ENCODE data around the gene OVCA2.
A peak's percentile ranks its signal among the peaks of the same experiment; 100 is the strongest.

OVCA2 gene

DNA sequence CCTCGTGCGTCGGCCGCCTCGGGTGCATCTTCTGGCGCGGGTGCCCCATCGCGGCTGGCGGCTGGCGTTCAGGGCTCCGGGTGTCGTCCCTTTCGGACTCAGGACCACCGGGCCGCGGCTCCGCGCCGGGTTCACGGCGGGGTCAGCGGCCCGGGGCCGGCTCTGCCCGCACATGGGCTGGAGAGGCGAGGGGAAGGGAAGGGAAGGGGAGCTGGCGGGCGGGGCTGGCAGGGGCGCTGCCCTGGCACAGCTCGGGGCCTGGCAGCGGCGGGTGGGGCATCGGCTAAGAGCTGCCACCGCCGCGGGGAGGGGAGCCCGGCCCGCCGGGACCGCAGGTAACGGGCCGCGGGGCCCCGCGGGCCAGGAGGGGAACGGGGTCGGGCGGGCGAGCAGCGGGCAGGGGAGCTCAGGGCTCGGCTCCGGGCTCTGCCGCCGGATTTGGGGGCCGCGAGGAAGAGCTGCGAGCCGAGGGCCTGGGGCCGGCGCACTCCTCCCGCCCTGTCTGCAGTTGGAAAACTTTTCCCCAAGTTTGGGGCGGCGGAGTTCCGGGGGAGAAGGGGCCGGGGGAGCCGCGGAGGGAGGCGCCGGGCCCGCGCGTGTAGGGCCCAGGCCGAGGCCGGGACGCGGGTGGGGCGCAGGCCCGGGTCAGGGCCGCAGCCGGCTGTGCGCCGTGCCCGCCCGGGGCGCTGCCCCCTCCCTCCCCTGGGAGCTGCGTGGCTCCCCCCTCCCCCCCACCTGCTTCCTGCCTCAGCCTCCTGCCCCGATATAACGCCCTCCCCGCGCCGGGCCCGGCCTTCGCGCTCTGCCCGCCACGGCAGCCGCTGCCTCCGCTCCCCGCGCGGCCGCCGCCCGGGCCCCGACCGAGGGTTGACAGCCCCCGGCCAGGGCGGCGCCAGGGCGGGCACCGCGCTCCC lies 13.7 kb downstream of the OVCA2 start:
- DNase-seq: no peak

DNA sequence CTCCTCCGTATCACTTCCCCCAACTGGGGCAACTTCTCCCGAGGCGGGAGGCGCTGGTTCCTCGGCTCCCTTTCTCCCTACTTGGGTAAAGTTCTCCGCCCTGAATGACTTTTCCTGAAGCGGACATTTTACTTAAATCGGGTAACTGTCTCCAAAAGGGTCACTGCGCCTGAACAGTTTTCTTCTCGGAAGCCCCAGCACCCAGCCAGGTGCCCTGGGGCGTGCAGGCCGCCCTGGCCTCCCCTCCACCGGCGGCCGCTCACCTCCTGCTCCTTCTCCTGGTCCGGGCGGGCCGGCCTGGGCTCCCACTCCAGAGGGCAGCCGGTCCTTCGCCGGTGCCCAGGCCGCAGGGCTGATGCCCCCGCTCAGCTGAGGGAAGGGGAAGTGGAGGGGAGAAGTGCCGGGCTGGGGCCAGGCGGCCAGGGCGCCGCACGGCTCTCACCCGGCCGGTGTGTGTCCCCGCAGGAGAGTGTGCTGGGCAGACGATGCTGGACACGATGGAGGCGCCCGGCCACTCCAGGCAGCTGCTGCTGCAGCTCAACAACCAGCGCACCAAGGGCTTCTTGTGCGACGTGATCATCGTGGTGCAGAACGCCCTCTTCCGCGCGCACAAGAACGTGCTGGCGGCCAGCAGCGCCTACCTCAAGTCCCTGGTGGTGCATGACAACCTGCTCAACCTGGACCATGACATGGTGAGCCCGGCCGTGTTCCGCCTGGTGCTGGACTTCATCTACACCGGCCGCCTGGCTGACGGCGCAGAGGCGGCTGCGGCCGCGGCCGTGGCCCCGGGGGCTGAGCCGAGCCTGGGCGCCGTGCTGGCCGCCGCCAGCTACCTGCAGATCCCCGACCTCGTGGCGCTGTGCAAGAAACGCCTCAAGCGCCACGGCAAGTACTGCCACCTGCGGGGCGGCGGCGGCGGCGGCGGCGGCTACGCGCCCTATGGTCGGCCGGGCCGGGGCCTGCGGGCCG lies 14.7 kb downstream of the OVCA2 start:
- DNase-seq: no peak

DNA sequence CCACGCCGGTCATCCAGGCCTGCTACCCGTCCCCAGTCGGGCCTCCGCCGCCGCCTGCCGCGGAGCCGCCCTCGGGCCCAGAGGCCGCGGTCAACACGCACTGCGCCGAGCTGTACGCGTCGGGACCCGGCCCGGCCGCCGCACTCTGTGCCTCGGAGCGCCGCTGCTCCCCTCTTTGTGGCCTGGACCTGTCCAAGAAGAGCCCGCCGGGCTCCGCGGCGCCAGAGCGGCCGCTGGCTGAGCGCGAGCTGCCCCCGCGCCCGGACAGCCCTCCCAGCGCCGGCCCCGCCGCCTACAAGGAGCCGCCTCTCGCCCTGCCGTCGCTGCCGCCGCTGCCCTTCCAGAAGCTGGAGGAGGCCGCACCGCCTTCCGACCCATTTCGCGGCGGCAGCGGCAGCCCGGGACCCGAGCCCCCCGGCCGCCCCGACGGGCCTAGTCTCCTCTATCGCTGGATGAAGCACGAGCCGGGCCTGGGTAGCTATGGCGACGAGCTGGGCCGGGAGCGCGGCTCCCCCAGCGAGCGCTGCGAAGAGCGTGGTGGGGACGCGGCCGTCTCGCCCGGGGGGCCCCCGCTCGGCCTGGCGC lies 15.4 kb downstream of the OVCA2 start:
- DNase-seq: no peak

DNA sequence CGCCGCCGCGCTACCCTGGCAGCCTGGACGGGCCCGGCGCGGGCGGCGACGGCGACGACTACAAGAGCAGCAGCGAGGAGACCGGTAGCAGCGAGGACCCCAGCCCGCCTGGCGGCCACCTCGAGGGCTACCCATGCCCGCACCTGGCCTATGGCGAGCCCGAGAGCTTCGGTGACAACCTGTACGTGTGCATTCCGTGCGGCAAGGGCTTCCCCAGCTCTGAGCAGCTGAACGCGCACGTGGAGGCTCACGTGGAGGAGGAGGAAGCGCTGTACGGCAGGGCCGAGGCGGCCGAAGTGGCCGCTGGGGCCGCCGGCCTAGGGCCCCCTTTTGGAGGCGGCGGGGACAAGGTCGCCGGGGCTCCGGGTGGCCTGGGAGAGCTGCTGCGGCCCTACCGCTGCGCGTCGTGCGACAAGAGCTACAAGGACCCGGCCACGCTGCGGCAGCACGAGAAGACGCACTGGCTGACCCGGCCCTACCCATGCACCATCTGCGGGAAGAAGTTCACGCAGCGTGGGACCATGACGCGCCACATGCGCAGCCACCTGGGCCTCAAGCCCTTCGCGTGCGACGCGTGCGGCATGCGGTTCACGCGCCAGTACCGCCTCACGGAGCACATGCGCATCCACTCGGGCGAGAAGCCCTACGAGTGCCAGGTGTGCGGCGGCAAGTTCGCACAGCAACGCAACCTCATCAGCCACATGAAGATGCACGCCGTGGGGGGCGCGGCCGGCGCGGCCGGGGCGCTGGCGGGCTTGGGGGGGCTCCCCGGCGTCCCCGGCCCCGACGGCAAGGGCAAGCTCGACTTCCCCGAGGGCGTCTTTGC lies 16.2 kb downstream of the OVCA2 start:
- no peak for DNase-seq

DNA sequence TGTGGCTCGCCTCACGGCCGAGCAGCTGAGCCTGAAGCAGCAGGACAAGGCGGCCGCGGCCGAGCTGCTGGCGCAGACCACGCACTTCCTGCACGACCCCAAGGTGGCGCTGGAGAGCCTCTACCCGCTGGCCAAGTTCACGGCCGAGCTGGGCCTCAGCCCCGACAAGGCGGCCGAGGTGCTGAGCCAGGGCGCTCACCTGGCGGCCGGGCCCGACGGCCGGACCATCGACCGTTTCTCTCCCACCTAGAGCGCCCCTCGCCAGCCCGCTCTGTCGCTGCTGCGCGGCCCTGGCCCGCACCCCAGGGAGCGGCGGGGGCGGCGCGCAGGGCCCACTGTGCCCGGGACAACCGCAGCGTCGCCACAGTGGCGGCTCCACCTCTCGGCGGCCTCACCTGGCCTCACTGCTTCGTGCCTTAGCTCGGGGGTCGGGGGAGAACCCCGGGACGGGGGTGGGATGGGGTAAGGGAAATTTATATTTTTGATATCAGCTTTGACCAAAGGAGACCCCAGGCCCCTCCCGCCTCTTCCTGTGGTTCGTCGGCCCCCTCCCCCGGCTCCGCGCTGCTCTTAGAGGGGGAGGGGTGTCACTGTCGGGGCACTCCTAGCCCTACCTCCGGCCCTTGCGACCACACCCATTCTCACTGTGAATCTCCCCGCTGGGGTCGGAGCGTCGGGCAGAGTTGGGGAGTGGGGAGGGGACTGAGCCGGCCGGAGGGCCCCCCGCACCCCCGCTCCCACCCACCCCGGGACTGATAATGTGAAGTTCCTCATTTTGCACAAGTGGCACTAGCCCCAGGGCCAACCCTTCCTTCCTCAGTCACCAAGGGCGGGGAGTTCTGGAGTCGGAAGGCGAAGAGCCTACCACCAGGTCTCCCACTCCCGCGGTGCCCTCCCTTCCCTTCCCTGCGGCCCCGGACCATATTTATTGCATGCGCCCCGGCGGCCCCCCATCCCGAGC lies 17.0 kb downstream of the OVCA2 start:
- DNase-seq: peak; percentile 28

DNA sequence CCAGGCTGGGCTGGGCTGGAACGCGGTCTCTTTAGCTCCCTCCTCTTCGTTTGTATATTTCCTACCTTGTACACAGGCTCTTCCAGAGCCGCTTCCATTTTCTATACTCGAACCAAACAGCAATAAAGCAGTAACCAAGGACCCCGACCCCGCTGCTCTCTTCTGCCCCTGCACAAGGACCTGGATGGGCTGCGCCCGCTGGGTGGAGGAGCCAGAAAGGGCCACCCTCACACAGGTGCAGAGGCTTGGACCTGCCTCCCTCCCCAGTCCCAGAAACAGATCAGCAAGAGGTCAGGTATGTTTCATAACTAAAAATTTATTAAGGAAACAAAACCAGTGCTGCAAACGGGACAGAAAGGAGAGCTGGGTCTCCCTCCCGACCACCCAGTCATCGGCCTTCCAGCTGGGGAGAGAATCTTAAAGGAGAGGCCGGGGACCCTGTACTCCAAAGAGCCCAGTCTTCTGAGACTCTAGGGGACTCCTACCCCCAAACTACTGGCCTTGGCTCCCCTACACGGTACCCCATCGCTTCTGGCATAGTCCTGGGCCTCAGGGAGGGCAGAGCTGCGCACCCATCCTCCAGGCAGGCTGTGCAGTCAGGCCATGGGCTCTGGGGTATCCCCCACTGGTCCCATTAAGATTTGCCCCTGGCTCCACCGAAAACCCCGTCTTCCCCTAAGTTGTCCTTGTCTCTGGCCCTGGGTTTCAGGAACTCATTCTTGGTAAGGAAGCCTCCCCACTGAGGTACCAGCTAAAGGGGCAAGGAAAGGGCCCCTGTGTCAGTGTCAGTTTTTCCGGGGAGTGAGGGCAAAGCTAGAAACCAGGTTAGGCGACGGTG lies 17.9 kb downstream of the OVCA2 start:
- DNase-seq: no peak

DNA sequence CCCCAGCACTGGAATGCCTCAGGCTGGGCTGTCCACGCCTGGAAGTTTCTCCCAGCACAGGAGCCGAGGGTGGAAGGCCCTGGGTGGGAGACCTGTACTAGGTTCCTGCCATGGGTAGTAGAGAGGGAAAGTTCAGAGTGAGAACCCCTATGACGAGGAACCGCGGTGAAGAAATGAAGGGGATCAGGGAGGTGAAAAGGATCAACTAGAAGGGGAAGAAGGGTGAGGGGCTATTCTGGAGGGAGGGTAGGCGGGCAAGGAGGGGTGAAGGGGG lies 18.5 kb downstream of the OVCA2 start:
- no peak for DNase-seq

DNA sequence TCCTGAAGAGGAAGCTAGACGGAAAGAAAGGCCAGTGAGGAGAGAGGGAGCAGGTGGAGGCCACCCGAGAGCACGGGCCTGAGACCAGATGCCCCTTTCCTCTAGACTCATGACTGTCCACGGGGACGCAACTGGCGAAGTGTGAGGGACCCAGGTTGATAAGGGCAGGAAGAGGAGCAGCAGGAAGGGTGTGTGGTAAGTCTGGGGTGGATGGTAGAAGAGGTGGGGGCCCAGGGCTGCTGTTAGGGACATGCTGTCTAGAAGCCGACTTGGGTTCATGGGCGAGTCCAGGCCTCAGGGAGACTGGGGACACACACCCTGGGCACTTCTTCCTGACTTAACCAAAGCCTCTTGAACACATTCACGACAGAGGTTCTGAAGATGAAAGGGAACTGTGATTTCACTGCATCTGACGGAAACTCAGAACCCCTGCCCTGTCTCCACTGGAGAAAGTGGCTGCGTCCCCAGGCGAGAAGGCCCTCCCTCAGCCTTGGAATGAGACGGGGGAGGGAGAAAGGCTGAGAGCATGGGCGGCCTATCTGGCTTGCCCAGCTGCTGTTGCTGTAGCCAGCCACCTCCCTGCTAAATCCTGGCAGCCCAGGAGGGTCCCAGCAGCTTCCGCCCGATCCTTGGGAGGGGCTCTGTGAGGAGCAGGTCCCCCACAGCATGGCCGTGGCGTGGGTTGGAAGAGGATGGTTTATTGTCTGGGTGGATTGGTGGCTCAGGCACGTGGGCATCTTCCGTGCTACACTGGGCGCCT lies 19.0 kb downstream of the OVCA2 start:
- no peak for DNase-seq

DNA sequence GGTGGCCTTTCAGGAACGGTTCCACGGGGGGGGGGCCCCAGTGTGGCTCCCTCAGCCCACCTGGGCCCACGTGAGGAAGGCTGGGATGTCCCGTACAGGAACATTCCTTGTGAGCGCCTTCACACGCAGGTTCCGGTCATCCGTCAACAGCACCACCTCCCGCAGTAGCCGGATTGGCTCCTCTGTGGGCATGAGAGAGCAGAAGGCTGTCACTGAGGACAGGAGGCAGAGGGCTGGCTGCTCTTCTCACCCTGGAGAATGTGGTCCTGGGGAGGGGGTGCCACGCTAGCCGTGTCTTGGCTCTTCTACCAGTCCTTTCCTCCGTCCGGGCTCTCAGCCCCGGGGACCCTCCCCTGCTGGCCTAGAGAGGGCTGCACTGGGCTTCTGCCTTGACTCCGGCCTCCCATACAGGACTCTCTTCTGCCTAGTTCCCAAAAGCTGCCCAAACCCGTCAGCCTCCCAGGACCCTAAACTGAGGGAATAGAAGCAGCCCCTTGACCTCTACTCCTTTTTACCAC lies 19.7 kb downstream of the OVCA2 start:
- no peak for DNase-seq

DNA sequence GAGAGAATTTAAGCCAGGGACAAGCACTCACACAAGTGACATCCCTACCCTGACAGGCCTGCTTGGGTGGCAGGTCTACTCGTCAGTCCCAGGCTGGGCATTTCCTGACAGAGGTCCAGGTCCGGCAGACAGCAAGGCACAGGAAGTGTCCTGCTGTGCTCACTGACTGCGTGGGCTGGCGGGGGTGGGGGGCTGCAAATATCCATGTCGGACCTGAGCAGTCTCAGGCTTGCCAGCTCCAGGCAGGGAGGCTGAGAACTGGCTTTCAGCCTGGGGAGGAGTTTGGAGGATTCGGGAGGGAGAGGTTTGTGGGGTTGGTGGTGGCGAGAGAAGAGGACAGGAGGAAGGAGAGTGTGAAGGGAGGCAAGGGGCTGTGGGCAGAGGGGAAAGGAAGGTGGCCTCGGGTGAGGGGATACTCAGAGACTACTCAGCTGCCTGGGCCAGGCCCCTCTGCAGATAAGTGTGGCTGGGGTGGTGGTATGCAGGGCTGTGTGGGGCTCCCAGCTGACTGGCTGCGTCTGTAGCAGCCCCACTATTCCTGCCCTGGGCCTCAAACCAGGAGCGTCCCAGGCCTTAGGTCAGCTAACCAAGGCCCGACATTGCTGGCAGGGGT lies 20.9 kb downstream of the OVCA2 start:
- DNase-seq: no peak

DNA sequence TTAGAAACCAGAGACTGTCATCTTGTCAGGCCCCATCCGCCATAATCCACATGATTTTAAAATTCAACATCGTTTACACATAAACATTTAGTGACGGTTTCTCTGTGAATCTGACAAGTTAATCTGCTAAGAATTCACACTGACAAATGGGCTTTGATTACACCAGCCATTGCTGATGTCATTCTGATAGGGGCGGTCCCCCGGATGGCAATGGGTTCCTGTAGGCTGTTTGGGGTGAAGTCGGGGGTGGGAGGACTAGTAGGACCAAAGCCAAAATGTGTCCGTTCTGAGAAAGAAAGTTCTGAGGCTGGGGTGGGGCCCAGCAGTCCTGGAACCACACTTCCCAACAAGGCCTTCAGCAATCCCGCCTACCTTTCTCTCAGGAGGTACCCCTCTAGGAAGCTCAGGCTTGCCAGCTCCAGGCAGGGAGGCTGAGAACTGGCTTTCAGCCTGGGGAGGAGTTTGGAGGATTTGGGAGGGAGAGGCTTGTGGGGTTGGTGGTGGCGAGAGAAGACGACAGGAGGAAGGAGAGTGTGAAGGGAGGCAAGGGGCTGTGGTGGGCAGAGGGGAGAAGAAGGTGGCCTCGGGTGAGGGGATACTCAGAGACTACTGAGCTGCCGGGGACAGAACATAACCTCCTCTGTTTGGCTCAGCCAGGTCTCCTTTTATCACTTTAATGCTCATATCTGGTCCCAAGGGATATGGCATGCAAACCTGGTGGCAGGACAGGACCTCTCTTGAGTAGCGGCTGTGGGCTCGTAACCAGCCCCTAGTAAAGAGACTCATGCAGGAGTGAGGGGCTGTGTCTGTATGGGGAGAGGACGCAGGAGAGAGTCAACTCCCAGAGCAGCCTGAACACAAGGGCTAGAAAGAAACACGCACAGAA lies 21.7 kb downstream of the OVCA2 start:
- no peak for DNase-seq

DNA sequence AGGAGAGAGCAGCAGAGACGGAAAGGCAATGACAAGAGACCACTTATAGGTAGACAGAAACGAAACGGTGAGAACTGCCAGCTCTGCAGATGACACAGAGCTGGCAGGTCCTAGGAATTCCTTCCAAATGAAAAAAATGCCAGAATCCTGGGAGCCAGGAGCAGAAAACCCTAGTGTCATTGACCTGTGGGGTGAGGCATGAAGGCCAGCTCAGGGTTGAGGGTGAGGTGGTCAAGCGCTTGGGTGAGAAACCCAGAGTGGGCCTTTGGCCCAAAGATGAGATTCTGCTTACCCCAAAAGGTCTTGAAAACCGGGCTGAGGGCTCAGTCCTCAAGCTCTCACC lies 22.3 kb downstream of the OVCA2 start:
- no peak for DNase-seq

DNA sequence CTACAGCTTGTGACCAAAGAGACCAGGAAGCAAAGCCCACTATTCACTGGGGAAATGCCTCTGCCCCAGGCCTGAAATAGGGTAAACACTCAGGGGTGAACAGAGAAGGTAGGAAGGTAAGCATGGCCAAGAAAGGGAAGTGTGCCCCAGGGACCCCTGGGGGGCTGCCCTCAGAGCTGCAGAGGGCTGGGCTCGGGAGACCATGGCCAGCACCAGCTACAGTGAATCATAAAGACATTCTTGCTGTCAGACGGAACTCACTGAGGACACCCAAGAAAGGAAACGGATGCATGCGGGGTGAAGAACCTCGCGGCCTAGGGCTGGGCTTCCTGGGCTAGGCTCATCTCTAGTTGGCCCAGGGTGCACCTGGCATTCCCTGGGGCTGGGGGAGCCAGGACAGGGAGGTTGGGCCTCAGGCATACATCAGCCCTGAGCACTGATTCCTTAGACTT lies 22.7 kb downstream of the OVCA2 start:
- no peak for DNase-seq

DNA sequence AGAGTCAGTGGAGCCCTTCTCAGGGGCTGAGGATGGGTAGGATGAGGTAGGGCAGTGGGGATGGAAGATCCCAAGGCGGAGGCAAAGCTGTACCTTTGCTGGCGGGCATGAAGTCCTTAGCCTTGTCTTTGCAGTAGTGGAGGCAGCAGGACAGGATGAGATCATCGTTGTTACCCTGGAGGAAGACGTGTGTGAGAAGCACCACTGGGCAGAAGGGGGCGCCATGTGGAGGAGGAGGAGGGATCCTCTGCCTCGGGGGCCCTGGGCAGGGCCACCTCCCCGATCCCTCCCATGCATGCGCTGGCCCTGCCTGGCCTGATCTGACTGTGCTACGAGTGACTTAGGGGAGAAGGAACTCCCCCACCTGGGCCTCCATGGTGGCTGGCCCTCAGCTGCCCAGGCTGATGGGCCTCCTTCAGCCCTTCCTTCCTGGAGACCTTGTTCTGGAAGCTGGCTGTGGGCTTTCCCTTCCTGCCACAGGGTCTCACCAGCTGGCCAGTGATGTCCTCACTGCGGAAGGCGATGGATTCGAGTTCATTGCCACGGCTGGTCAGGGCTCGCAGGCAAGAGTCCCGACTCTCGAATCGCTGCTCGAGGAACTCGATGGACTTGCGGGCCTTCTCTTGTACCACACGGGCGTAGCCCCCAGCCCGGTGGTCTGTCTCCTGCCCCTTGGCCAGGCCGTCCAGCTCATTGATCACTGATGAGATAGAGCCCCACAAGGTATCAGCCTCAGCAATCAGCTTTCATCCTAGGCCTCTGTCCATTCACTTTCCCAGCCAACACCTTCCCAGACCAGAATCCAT lies 23.4 kb downstream of the OVCA2 start:
- DNase-seq: no peak

DNA sequence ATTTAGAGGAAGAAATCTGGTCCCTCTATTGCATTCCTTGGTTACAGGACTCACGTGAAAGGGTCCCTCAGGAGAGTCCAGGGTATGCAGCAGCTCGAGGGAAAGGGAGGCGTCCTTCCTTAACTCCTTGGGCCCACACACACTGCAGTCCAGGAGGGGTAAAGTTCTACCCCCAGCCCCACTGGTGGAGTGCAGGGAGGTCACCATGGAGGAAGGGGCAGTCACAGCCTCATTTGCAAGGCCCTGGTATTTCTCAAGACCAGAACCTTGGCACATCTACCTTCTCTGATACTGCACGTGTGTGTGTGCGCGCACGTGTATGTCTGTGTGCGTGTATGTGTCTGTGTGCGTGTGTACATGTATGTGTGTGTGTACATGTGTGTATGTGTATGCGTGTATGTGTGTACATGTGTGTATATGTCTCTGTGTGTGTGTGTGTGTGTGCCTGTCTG lies 24.2 kb downstream of the OVCA2 start:
- DNase-seq: no peak

DNA sequence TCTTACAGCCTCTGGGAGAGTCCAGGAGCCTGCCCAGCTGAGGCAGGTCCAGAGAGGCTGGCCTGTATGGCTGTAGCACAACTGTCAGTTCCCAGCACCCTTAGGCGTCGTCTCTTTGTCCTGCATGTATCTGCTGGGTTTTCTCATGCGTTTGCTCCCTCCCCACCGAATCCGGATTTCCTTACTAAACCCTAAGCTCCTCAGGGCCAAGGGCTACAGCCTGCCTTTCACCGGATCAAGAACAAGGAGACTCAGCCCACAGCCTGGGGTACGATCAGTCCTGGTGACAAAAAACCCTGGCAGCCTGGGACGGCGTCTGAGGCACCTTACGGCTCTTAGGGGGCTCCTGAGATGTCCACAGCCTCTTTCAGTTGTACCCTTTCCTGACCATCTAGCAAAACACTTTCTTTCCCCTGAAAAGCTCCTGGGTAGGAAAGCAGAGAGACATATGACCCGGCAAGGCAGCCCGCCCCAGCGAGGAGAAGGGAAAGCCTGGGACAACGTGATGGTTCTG lies 25.3 kb downstream of the OVCA2 start:
- no peak for DNase-seq

DNA sequence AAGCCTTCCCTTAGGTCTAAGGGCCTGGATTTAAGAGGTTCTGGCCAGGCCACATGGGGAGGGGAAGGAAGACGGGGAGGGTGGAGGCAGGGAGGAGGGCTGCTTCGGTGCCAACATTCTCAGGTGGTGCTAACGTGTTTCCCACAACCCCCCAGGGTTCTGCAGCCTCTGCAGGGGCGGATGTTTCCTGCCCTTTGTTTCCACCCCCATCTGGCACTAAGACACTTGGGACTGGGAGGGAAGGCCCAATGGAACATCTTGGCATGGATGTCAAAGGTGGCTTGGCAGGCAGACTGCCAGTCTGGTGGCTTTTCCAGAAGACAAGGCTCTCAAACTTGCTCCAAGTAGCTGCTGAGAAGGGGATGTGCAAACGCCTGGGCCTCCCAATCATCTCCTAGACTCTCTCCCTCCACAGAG lies 25.8 kb downstream of the OVCA2 start:
- DNase-seq: no peak

Measured in GF-D8 (cell line).